ENCODE data around the gene PSMC3IP.
"Not testable (repeated sequence)": the region's sequence is repeated elsewhere in the genome, so short reads cannot be mapped to it uniquely, and the experiment has no call there.

The PSMC3IP gene, protein sequence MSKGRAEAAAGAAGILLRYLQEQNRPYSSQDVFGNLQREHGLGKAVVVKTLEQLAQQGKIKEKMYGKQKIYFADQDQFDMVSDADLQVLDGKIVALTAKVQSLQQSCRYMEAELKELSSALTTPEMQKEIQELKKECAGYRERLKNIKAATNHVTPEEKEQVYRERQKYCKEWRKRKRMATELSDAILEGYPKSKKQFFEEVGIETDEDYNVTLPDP

DNA sequence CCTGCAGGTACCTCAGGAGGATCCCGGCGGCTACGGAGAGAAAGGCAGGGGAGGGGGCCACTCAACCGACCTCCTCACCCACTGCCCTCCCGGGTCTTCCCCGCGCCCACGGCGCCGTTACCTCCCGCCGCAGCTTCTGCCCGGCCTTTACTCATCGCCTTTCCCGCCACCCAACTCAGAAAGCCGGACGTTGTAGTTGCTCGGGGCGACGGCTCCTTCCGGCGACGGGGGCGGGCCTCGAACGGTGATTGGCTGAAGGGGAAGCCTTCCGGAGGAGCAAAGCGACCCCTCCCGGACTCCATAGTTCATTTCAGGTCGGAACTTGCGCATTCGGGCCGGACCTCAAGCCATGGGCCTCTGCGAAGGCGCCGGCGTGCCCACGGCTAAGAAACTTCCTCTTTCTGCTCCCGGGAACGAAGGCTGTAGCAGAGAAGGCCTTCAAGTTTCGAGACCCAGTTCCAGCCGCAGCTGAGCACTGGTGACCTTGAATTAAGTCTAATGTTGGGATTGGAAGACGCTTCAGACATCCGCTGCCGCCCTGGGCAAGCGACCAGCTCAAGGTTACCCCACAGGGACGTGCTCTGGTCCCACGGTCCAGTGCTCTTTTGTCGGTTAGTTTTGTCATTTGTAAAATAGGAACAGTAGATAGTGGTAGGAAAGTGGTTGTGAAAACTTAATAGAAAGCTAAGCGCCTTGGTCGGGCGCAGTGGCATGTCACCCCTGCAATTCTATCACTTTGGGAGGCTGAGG lies at the start of gene PSMC3IP:
TSS of gene PSMC3IP (minus strand) at position 198 of the 750 bp plus-strand sequence. CDS start at position 155, 43 bp downstream.
- DNase-seq: peak; percentile 92

DNA sequence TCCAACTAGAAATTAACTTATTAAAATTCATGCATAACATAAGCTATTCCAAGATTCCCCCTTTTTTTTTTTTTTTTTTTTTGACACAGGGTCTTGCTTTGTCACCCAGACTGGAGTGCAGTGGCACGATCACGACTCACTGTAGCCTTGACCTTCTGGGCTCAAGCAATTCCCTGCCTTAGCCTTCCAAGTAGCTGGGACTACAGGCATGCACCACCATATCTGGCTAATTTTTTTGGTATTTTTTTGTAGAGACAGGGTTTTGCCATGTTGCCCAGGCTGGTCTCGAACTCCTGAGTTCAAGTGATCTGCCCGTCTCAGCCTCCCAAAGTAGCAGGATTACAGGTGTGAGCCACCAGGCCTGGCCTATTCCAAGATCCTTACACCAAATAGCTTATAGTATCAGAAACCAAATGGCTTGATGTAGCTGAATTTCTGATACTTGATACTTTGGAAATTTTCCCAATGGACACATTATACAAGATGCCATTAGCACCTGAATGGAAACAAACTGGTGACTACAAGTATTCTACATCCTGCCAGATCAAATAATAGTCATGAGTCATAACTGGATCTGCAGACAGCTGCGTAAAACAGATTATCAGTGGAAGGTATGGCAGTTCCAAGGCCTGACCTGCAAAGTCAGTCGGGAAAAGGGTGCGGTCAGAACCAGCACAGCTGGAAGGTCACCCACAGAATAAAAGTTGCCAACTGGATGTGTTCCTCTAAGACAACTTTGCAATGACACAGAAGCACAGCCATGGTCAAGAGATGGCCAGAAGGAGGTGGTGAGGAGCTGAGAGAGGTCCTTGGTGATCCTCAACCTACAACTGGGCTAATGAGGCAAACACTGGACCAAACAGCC lies 46.4 kb upstream of the PSMC3IP start:
- DNase-seq: no peak

DNA sequence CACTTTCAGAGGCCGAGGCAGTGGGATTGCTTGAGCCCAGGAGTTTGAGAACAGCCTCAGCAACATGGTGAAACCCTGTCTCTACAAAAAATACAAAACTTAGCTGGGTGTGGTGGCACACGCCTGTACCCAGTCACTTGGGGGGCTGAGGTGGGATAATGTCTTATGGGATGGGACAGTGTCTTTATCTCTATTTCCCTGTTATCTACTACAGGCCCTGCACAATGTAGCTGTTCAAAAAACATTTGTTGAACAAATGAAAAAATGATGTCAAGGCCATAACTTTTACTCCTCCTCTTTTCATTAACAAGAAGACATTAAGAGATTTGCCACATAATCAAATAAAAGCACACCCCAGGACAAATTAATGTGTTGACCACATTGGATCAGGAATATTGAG lies 45.7 kb upstream of the PSMC3IP start:
- no peak for DNase-seq

DNA sequence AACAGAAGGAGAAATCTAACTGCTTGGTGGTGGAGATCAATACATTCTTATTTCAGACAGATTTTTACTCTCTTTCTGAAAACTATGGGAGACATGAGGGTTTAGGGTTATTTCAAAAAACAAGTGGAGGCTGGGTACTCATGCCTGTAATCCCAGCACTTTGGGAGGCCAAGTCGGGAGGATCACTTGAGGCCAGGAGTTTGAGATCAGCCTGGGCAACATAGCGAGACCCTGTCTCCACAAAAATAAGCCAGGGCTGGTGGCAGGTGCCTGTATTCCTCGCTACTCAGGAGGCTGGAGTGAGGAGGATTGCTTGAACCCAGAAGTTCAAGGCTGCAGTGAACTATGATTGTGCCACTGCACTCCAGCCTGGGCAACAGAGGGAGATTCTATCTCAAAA lies 44.5 kb upstream of the PSMC3IP start:
- not testable (repeated sequence) for DNase-seq

DNA sequence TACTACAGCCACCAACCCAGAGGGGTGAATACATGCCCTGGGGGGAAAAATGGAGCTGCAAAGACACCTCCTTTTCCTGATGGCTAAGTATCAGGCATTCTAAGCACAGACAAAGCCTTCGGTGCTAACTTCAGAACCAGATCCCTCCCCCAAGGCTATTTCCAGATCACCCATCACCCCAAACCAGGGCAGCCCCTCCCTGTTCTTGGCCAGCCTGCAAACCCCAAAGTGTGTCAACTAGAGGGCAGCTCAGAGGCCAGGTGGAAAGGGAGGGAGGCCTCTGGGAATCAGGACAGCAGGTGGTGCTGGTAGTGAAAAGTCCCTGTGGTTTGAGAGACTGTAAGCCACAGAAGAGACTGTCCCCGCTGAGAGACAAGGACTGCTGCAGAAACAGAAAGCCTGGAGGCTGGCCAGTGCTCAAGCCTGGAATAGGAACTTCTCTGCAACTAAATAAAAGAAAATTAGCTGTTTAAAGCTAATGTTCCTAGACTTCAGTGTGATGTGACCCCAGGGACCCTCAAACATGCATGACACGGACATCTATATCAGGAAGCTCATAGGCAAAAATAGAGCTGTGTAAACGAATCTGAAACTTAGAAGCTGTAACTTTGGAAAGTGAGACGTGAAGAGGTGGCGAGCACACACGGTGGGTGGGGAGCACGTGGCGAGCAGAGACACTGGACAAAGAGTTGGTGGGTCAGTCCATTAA lies 41.1 kb upstream of the PSMC3IP start:
- no peak for DNase-seq

DNA sequence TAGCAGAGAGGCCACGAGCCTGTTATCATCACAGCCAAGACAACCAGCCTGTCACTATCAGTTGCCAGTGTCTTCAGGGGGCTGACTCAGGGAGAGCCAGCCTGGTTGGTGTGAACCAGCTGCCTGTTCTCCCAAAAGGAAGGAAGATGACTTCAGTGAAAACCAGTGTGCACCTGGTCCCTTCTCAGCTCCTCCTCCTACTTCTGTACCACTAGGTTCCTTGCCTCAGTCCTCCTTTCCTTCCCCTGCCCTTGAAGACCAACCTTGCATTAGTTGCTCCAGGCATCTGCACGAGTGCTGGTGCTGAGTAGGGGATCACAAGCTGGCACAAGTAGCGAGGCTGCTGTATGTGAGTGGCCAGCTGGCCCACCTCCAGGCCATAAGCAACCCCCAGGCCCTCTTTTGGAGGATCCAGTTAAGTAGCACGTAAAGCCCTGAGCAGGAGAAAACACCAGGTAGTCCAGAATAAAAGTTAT lies 40.5 kb upstream of the PSMC3IP start:
- no peak for DNase-seq

DNA sequence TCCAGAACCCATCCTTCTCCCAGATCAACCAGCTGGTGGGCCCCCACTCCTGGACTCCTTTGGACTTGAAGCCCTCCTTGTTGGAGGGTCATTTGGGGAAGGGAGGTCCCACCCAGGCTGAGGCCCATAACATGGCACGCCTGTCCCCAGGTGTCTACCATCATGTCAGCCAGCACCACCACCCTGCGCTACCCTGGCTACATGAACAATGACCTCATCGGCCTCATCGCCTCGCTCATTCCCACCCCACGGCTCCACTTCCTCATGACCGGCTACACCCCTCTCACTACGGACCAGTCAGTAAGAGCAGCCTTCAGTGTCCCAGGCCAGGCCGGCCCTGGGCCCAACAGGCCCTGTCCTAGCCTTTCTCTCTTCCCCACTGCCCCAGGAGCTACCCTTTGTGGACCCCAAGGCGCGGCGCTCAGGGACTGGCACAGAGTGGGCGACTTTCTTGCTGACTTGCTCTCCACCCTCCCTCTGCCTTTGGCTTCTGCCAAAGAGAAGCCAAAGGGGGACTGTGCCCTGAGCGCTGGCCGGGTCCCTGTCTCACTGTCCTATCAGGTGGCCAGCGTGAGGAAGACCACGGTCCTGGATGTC lies 36.3 kb upstream of the PSMC3IP start:
- DNase-seq: no peak

DNA sequence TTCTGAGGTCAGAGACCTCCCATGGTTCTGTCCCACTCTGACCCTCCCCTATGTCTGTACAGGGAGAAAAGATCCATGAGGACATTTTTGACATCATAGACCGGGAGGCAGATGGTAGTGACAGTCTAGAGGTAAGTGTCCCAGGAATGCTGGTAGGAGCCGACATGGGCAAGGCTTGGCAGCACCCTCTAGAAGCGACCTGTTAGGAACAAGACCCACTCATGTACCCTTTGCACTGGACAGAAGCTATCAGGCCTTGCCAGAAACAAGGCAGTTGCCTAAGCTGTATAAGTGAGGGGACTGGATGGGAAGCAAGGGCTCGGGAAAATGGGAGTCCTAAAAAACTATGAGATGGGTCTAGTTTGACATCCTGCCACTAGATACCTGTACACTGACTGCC lies 34.5 kb upstream of the PSMC3IP start:
- no peak for DNase-seq

DNA sequence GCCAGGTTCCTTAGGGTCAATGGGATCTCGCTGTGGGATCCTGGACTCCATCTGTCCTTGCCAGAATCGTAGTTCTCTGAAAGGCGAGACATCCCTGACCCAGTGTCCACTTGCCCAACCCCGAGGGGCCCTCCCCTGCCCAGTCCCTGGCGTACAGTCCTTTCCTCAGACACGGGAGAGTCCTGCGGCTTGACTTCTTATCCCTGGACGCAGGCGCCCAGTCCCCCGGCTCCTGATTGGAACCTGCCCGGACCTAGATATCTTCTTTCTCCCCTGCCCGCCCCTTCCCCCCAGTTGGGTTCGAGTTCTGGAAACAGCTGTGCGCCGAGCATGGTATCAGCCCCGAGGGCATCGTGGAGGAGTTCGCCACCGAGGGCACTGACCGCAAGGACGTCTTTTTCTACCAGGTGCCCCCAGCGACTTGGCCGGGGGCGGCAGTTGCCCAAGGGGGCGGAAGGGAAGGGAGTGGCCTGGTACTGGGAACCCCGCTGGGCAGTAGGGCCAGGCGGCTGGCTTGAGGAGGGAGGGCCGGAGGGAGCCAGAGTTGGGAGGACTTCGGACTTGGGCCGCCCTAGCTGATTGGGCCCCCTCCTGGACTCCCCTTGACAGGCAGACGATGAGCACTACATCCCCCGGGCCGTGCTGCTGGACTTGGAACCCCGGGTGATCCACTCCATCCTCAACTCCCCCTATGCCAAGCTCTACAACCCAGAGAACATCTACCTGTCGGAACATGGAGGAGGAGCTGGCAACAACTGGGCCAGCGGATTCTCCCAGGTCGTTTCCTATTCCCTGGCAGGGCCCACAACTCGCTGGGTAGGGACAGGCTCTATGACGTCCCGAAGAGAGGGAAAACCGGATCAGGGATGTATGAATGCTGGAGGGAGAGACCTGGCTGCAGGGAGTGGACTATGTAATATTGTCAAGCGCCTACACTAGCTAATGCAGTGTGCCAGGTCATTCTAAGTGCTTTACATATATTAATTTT lies 32.6 kb upstream of the PSMC3IP start:
- not testable (repeated sequence) for DNase-seq

DNA sequence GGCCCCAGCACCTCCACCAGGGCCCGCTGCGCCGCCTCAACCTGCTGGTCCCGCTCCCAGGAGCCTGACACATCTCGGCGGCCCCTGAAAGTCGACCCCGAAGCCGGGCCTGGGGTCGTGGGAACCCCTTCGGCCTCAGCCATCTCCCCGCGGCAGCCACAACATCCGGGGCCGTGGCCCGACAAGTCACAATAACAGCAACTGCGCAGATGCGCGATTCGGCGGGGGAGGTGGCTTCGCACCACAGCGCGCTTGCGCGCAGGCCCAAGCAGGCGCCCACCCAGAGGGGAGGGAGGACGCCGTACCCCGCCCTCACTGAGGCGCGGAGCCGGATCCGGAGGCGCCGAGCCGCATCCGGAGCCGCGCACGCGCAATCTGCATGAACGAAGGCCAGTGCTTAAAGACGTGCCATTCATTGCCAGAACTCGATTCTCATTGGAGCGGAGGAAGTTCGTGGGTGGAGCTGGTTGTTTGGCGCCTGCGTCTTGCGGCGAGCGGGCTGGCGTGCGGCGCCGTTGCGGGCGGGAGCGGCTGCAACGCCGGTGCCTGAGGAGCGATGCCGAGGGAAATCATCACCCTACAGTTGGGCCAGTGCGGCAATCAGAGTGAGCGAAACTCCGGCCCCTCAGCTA lies 31.8 kb upstream of the PSMC3IP start, which contains the start of the genes RETREG3 and TUBG1:
TSS of gene RETREG3 (minus strand) at position 193 of the 632 bp plus-strand sequence. CDS start at position 143, 50 bp downstream.
TSS of gene TUBG1 (plus strand) at position 502 of the 632 bp plus-strand sequence. CDS start at position 557, 55 bp downstream.
- peak; percentile 99 for DNase-seq

DNA sequence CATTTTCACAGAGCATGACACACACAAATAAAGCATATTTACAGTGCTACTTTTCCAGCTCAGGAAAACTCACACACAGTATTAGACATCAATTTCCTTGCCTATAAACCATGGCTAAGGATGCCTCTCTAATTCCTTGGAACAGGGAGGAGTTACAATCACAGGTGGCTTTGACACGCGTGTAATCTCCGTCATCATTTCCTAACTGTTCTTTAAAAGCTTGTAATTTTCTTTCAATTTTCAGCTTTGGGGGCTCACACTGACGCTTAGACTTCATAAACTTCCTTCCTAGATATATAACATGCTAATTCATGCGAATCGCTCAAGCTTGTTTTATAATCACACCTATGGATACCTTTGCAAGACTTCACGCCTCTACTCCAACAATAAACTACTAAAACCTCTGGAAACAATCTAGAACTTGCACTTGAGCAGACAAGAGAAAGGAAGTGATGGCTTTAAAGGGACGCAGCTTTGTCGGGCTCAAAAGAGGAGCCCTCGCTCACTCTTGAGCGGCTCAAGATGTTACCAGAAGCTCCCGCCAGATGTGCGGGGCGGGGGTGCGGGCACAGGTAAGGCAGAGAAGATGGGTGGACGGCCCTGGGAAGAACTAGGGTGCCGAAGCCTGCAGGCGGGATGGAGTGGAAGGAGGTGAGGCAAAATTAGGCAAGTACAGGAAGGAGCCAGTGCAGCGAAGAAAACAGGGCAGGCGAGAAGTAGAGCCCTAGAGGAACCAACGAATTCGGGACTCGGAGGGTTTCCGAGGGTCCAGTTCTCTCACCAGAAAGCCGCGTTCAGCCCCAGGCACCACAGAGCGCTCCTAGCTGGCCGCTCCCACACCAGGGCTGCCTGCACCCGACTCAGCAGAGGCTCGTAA lies 31.0 kb upstream of the PSMC3IP start:
- DNase-seq: peak; percentile 20

DNA sequence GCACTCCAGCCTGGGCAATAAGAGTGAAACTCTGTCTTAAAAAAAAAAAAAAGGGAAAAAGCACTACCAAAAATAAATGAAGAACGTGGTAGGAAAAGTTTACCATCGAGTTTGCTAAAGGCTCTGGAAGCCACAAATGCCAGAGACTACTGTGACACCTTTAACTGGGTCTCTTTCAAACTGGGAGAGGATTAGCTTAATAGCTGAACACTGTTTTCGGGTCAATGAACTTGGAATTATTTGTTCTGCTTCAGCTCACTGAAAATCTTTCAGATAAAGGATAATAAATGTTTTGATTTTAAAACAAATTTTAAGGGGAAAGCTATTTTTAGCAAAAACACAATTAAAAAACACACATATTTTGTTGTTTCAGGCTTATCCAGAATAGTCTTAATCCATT lies 30.2 kb upstream of the PSMC3IP start:
- DNase-seq: no peak

DNA sequence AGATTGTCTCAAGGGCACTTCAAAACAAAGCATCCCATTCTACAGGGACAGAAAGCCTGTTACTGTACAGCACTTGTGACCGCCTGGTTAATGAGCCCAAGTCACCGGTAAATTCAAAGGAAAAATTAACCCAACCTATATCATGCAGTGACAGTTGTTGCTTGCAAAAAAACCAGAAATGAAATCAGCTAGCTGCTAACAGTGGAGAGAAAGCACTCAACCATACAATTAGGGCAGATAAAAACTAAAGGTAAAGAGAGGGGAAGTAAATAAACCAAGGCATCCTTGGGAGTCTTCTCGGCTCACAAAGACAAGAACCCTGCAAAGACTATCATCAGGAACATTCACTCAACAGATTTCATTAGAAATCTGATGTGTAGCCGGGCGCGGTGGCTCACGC lies 25.8 kb upstream of the PSMC3IP start:
- no peak for DNase-seq

DNA sequence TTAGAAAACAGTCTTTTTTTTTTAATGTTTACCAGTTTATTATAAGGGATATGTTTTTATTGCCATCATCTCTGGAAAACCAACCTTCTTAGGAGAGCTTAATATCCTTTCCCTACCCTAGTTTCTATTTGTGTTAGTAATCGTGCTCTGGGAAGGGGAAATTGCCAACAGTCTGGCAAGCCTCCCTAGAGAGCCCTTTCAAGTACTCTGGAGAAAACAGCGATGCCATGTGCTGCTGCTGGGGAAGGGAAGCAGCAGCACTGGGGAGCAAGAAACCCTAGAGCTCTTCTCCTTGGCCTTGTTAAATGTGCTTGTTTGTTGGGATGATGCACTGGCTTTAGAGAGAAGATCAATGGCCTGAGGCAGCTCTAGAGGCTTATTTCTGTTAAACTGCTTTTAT lies 21.4 kb upstream of the PSMC3IP start:
- DNase-seq: no peak

DNA sequence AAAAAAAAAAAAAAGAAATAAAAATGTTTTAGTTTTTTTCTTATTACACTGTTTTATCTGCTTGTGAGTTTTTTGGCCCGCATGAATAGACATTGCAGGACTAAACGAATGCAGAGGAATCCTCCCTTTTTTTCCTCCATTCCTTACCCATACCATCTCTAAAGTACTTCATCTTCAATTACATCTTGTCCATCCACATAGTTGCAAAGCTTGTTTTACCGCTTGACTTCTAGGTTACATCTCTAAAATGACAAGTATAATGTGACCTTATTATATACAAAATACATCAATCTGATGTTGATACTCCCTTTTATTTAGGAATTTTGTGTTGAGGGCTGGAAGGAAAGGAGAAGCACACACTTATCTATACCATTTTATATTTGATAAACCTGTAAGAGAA lies 18.9 kb upstream of the PSMC3IP start:
- DNase-seq: no peak

DNA sequence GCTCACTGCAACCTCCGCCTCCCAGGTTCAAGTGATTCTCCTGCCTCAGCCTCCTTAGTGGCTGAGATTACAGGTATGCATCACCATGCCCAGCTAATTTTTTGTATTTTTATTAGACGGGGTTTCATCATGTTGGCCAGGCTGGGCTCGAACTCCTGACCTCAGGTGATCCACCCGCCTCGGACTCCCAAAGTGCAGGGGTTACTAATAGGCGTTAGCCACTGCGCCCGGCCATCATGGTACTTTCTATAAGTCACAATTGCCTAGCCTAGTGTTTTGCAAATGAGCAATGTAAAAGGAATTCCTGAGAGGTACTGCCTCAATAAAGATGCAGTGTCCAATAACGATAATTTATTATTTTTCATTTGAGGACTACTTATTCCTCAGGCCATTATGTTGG lies 13.9 kb upstream of the PSMC3IP start:
- DNase-seq: no peak

DNA sequence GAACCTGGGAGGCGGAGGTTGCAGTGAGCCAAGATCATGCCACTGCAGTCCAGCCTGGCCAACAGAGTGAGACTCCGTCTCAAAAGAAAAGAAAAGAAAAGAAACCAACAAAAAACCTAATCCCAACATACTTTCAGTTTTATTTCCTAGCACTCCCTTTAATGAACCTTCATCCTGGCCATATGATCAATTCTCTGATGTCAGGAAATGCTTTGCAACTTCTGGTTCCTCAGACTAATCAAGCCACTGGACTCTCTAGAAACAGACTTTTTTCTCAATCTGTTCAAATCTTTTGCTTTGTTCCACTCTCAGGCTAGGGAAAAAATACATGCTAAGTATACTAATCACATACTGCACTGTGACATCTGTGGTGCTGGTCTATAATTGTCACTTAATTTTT lies 13.4 kb upstream of the PSMC3IP start:
- no peak for DNase-seq

DNA sequence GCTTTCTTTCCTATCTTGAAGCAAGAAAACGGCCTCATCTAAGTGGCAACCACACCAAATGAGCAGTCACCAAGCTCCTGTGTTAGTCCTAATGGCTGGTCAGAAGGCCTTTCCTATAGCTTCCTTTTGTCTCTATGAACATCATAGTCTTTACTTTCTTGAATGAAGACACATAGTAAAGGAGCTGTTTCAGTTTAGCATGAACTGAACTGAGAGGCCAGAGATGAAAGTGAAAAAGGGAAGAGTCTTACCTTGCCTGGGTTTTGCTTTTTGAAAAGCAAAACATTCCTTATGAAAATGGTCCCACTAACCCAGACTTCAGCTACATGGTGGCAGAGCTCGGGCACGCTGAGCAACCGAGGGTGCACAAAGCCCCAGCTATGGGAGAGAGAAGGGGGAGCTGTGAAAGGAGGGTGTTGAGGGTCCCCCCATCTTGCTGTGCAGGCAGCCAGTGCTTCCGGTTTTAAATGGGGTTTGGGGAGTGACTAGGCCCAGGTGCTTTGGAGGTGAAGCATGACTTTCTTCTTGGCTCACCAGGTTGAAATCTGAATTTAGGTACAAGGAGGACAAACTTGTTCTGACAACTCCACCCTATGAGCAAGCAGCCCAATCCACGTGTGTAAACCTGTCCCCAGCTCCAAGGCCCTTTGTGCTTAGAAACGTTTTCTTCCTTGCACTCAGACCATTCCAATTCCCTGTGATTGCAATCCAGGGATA lies 9.1 kb upstream of the PSMC3IP start:
- no peak for DNase-seq

DNA sequence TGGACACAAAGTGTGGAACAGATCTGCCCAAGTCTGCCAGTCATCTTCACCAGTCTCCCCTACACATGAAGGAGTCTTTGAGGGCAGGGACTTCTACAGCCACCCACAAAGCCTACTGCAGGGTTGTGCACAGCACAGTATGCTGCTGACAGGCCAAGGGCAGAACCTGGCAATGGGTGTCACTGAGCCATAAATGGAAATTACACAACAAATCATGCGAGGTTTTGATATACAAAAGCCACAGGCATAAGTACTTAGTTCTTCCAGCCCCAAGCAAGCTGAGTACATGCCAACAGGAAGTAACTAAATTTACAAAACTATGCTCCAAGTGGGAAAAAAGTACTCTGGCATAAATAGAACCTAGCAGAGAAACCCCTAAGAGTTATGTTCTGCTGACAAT lies 7.8 kb upstream of the PSMC3IP start:
- no peak for DNase-seq

Measured in CD4-positive, alpha-beta T cell treated with Interleukin-17A for 1 hour (primary cell).